Measurements from ENCODE around the gene C9orf152. TPM values are rescaled to one million over a fixed set of nuclear protein-coding genes. Genes with fewer than 3 reads are reported as not detected.

The C9orf152 gene
- total RNA-seq, 1 donor from 2014 or later = not detected

GRCh38 chr9:110168486-110168885, 39.5 kb downstream of the C9orf152 start:
- no peak for DNase-seq (ENCODE audit: low spot score)
- H3K79me2 ChIP-seq (ENCODE audit: low read depth) = no peaks in the 10 kb centered on the region
- H3K4me2 ChIP-seq = no peak overlapping the region
- Mint-ChIP-seq H3K4me1 (peaks cover 2% of the 10 kb centered on the region), H3K4me3 (no peak overlapping the region), H3K36me3 (peaks cover 15% of the 10 kb centered on the region), H3K27ac (no peak overlapping the region), H3K9me3 (no peaks in the 10 kb centered on the region), H3K27me3 (ENCODE audit: insufficient read depth, low read depth) (no peaks in the 10 kb centered on the region)
- H2AFZ ChIP-seq (replicated peaks) = no peak overlapping the region
- H3K4me3 ChIP-seq = no peak overlapping the region
- H3K27ac ChIP-seq = no peak overlapping the region
- no peaks in the 10 kb centered on the region for H3K4me1 ChIP-seq
- H3K27me3 ChIP-seq = no peaks in the 10 kb centered on the region
- H3F3A ChIP-seq (ENCODE audit: low read depth) = no peaks in the 10 kb centered on the region
- TF ChIP-seq EZH2 (IDR thresholded peaks at IDR 0.05) (no peak), CTCF (IDR thresholded peaks at IDR 0.05) (no peak), EZH2phosphoT487 (IDR thresholded peaks at IDR 0.05) (no peak)
- H4K20me1 ChIP-seq (ENCODE audit: low read depth) = no peaks in the 10 kb centered on the region
- H3K9ac ChIP-seq = no peak overlapping the region
- no peaks in the 10 kb centered on the region for H3K9me3 ChIP-seq (ENCODE audit: low read depth)
- H3K36me3 ChIP-seq = no peaks in the 10 kb centered on the region

- H3K9ac ChIP-seq = no peak overlapping the region
- no peak overlapping the region for H3K4me3 Mint-ChIP-seq
- H3K27ac Mint-ChIP-seq = no peak overlapping the region
- no peak overlapping the region for H3K4me2 ChIP-seq
- H3K36me3 ChIP-seq = no peaks in the 10 kb centered on the region
- no peaks in the 10 kb centered on the region for H3F3A ChIP-seq (ENCODE audit: low read depth)
- no peak for DNase-seq (ENCODE audit: low spot score)
- no peaks in the 10 kb centered on the region for H3K27me3 ChIP-seq
- H3K79me2 ChIP-seq (ENCODE audit: low read depth) = no peaks in the 10 kb centered on the region
- H3K4me1 ChIP-seq = no peaks in the 10 kb centered on the region
- H3K9me3 ChIP-seq (ENCODE audit: low read depth) = no peaks in the 10 kb centered on the region
- no peaks in the 10 kb centered on the region for H3K27me3 Mint-ChIP-seq (ENCODE audit: insufficient read depth, low read depth)
- no peak overlapping the region for H3K4me3 ChIP-seq
- H3K27ac ChIP-seq = no peak overlapping the region
- peaks cover 12% of the 10 kb centered on the region for H4K20me1 ChIP-seq (ENCODE audit: low read depth)
- peaks cover 19% of the 10 kb centered on the region for H3K4me1 Mint-ChIP-seq
- TF ChIP-seq CTCF (IDR thresholded peaks at IDR 0.05) = no peak
- no peak for TF ChIP-seq EZH2phosphoT487 (IDR thresholded peaks at IDR 0.05)
- TF ChIP-seq EZH2 (IDR thresholded peaks at IDR 0.05) = no peak
- H2AFZ ChIP-seq (replicated peaks) = no peak overlapping the region
- H3K9me3 Mint-ChIP-seq = no peaks in the 10 kb centered on the region
- H3K36me3 Mint-ChIP-seq = peaks cover 24% of the 10 kb centered on the region
Observed at GRCh38 chr9:110161940-110162339, 46.0 kb downstream of the C9orf152 start.

- no peak overlapping the region for H3K27ac Mint-ChIP-seq
Observed at GRCh38 chr9:110160685-110161084, 47.3 kb downstream of the C9orf152 start.

More at GRCh38 chr9:110160685-110161084, 47.3 kb downstream of the C9orf152 start:
- no peak overlapping the region for H3K4me3 Mint-ChIP-seq
- Histone ChIP-seq H3K36me3 (no peaks in the 10 kb centered on the region), H3F3A (ENCODE audit: low read depth) (no peaks in the 10 kb centered on the region), H3K9me3 (ENCODE audit: low read depth) (no peaks in the 10 kb centered on the region), H3K9ac (no peak overlapping the region), H3K79me2 (ENCODE audit: low read depth) (no peaks in the 10 kb centered on the region), H3K27me3 (no peaks in the 10 kb centered on the region), H2AFZ (replicated peaks) (no peak overlapping the region), H3K4me2 (no peak overlapping the region), H3K27ac (no peak overlapping the region), H3K4me3 (no peak overlapping the region), H4K20me1 (ENCODE audit: low read depth) (peaks cover 15% of the 10 kb centered on the region), H3K4me1 (no peaks in the 10 kb centered on the region)
- TF ChIP-seq EZH2phosphoT487 (IDR thresholded peaks at IDR 0.05) = no peak
- TF ChIP-seq EZH2 (IDR thresholded peaks at IDR 0.05) = no peak
- TF ChIP-seq CTCF (IDR thresholded peaks at IDR 0.05) = no peak
- DNase-seq (ENCODE audit: low spot score) = no peak
- no peaks in the 10 kb centered on the region for H3K9me3 Mint-ChIP-seq
- peaks cover 22% of the 10 kb centered on the region for H3K36me3 Mint-ChIP-seq
- H3K27me3 Mint-ChIP-seq (ENCODE audit: insufficient read depth, low read depth) = no peaks in the 10 kb centered on the region
- peaks cover 27% of the 10 kb centered on the region for H3K4me1 Mint-ChIP-seq
